ENCODE data around the gene EXOSC6.
"Not testable (repeated sequence)": the region's sequence is repeated elsewhere in the genome, so short reads cannot be mapped to it uniquely, and the experiment has no call there.

Gene EXOSC6

GRCh38 chr16:70198666-70199065, 53.1 kb downstream of the EXOSC6 start:
- DNase-seq (ENCODE audit: low read depth, low spot score), result not testable (repeated sequence)

DNA sequence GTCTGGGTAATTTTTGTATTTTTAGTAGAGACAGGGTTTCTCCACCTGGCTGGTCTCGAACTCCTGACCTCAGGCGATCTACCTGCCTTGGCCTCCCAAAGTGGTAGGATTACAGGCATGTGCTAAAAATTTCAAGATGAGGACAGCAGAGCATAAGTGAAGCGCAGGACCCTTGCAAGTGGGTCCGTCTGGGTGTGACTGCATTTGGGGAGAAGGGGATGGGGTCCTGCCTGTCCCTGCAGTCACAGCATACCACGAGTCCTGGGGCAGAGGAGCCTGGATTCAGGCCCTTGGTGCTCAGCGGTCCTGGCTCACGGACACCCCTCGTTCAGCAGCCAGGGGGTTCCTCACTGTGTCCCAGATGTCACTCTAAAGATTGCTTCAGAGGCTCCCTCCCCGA, 53.5 kb downstream of the EXOSC6 start:
- not testable (repeated sequence) for DNase-seq (ENCODE audit: low read depth, low spot score)

GRCh38 chr16:70197611-70198010, 54.1 kb downstream of the EXOSC6 start:
- not testable (repeated sequence) for DNase-seq (ENCODE audit: low read depth, low spot score)
